ENCODE measurements around the gene DOHH. TPM values are rescaled to one million over a fixed set of nuclear protein-coding genes. Genes with fewer than 3 reads are reported as not detected.

DOHH gene
- total RNA-seq, 1 donor from 2014 or later = 28.1 TPM

DNA sequence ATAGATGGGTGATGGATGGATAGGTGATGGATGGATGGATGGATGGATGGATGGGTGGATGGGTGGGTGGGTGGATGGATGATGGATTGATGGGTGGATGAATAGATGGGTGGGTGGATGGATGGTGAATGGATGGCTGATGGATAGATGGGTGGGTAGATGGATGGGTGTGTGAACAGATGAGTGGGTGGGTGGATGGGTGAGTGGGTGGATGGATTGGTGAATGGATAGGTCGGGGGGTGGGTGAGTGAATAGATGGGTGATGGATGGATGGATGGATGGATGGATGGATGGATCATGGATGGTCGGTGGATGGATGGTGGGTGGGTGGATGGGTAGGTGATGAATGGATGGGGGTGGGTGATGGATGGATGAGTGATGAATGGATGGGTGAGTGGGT lies 23.6 kb downstream of the DOHH start:
- no peak overlapping the region for H3K4me3 ChIP-seq (ENCODE audit: low read depth, low read length)
- TF ChIP-seq, protein P1, sequence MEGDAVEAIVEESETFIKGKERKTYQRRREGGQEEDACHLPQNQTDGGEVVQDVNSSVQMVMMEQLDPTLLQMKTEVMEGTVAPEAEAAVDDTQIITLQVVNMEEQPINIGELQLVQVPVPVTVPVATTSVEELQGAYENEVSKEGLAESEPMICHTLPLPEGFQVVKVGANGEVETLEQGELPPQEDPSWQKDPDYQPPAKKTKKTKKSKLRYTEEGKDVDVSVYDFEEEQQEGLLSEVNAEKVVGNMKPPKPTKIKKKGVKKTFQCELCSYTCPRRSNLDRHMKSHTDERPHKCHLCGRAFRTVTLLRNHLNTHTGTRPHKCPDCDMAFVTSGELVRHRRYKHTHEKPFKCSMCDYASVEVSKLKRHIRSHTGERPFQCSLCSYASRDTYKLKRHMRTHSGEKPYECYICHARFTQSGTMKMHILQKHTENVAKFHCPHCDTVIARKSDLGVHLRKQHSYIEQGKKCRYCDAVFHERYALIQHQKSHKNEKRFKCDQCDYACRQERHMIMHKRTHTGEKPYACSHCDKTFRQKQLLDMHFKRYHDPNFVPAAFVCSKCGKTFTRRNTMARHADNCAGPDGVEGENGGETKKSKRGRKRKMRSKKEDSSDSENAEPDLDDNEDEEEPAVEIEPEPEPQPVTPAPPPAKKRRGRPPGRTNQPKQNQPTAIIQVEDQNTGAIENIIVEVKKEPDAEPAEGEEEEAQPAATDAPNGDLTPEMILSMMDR (conservative IDR thresholded peaks at IDR 0.05; ENCODE audit: low read depth, low read length) = no peak
- DNase-seq (ENCODE audit: low read depth) = no peak

DNA sequence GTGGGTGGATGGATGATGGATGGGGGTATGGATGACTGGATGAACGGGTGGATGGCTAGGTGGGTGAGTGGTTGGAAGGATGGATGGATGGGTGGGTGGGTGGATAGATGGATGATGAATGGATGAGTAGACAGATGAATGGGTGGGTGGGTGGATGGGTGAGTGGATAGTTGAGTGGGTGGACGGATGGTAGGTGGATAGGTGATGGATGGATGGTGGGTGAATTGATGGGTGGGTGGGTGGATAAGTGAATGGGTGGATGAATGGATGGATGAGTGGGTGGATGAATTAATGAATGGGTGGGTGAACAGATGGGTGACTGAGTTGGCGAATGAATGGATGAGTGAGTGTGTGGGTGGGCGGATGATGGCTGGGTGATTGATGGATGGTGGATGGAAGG lies 25.0 kb downstream of the DOHH start:
- H3K4me3 ChIP-seq (ENCODE audit: low read depth, low read length) = no peak overlapping the region
- TF ChIP-seq, protein P1 (conservative IDR thresholded peaks at IDR 0.05; ENCODE audit: low read depth, low read length) = no peak
- DNase-seq (ENCODE audit: low read depth) = no peak

DNA sequence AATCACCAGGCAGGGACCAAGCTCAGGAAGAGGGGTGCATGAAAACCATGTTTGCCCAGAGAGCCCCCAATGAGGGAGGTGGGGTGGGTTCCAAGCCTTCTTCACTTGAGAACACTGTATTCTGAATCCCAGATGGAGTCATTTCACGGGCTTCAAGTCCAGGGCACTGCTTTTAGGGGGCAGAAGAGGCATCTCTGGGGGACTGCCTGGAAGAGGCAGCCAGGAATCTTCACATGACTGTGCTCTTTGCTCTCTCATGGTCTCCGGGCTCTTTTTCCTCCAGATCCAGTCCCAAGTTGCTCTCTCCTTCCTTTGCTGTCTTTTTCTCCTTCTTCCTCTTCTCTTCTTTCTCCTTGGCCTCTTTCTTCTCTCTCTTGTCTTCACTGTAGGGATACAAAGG lies 25.9 kb downstream of the DOHH start:
- DNase-seq (ENCODE audit: low read depth) = no peak
- no peak overlapping the region for H3K4me3 ChIP-seq (ENCODE audit: low read depth, low read length)
- TF ChIP-seq, protein P1 (conservative IDR thresholded peaks at IDR 0.05; ENCODE audit: low read depth, low read length) = no peak

DNA sequence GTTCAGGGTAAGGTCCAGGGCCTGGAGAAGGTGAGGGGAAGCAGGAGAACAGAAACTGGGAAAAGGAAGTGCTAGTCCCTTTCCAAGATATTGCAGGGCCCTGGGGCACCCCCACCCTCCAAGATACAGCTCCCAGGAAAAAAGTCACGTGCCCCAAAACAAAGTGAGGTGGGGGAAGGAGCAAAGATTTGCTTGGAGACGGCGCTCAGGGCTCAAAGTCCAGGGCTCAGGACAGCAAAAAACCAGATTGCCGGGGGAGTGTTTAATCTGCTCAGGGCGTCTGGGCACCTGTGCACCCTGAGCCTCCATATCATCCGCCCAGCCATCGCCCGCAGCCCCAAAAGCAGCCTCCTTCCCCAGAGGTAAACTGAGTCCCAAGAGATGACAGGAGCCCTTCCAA lies 26.5 kb downstream of the DOHH start:
- H3K4me3 ChIP-seq (ENCODE audit: low read depth, low read length) = no peak overlapping the region
- TF ChIP-seq, protein P1 (conservative IDR thresholded peaks at IDR 0.05; ENCODE audit: low read depth, low read length) = no peak
- DNase-seq (ENCODE audit: low read depth) = no peak

DNA sequence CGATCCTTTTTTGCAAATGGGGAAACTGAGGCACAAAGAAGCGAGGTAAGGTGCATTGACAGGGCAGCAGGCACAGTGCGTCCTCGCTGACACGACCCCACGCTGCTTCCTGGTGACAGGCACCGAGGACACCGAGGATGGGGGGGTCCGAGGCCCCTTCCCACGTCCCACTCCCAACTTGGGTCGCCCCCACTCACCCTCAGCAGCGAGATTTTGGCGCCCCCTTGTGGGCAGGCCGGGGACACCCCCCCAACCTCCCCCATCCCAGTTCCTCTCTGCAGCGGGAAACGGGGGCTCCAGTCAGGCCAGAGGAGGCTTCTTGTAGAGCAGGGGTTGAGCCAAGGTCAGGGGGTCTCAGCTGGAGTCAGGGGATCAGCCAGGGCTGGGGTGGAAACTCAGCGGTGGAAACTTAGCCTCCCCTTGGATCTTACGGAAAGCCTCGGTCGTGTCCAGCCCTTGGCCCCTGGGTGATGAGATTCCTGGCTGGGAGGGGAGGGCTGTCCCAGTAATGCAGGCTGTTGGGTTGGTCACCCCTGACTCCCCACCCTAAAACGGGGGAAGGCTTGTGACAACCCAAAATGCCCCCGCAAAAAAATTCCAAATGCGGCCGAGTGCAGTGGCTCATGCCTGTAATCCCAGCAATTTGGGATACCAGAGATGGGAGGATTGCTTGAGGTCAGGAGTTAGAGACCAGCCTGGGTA lies 28.4 kb downstream of the DOHH start:
- DNase-seq (ENCODE audit: low read depth) = no peak
- TF ChIP-seq, protein P1 (conservative IDR thresholded peaks at IDR 0.05; ENCODE audit: low read depth, low read length) = peak; percentile 83
- no peak overlapping the region for H3K4me3 ChIP-seq (ENCODE audit: low read depth, low read length)

DNA sequence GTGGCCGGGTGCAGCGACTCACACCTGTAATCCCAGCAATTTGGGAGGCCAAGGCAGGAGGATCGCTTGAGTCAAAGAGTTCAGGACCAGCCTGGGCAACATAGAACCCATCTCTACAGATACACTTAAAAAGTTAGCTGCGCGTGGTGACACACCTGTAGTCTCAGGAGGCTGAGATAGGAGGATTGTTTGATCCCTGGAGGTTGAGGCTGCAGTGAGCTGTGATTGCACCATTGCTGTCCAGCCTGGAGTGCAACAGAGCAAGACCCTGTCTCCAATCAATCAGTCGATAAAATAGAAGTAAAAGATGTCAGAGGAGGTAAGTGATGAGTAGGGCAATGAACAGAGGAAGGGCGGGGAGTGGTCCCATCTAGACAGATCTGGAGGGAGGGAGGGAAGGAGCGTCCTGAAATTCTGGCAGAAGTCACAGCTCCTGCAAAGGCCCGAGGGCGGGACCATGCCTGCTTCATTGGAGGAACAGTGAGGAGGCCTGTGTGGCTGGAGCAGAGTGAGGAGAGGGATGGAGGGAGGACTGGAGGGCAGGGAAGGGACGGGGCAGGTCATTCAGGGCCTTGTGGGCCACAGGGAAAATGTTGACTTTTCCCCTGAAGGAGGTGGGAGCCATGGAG lies 29.9 kb downstream of the DOHH start:
- DNase-seq (ENCODE audit: low read depth) = no peak
- TF ChIP-seq, protein P1 (conservative IDR thresholded peaks at IDR 0.05; ENCODE audit: low read depth, low read length) = no peak
- no peak overlapping the region for H3K4me3 ChIP-seq (ENCODE audit: low read depth, low read length)
